H7 (cell line): Measurements from ENCODE around the gene CDT1. TPM values are rescaled to one million over a fixed set of nuclear protein-coding genes. Genes with fewer than 3 reads are reported as not detected.

Experiments used
- DNase-seq: peaks from one replicate; pipeline ENCODE4 v3.0.0; 2012
- H3K27me3 ChIP-seq: 2 replicates; pipeline ENCODE4 v1.6.0; 2011; ENCODE audit warnings: mild to moderate bottlenecking, low read length; ENCODE audit not compliant: control insufficient read depth, insufficient read depth
- H3K36me3 ChIP-seq: replicated peaks from 2 replicates; pipeline ENCODE4 v1.5.1; 2011; ENCODE audit warnings: low read length; ENCODE audit not compliant: control insufficient read depth, insufficient read depth
- H3K4me3 ChIP-seq: 2 replicates; pipeline ENCODE4 v1.5.1; 2011; ENCODE audit warnings: low read depth, mild to moderate bottlenecking, control low read depth, low read length, moderate library complexity; ENCODE audit not compliant: insufficient read depth
- total RNA-seq: library from RNA; depleted of rRNA; stranded (reverse); fragments of >200 nt; shearing (Covaris generic); gene quantifications from 2 replicates; pipeline ENCODE4 v1.2.3, GENCODE V29; 2014

CDT1 gene
- total RNA-seq, 1 experiment from 2014 or later, result 120 TPM

- H3K4me3 ChIP-seq, result peak within 1 kb of the TSS; percentile 86
- peak; percentile 100 for DNase-seq
- no peaks in the 10 kb centered on the region for H3K27me3 ChIP-seq
- peaks cover 33% of the 10 kb centered on the region for H3K36me3 ChIP-seq
Measured at GRCh38 chr16:88811769-88812512, 8.4 kb downstream of the CDT1 start, which contains the start of gene APRT. Gene APRT, minus strand, starts transcription at chr16:88811928. Its CDS starts 29 bp downstream, at chr16:88811899.

GRCh38 chr16:88812513-88813268 lies 9.1 kb downstream of the CDT1 start:
- Histone ChIP-seq H3K36me3 (peaks cover 26% of the 10 kb centered on the region), H3K4me3 (peak overlapping the region; percentile 86), H3K27me3 (no peaks in the 10 kb centered on the region)
- DNase-seq, result no peak

- DNase-seq, result no peak
- Histone ChIP-seq H3K36me3 (peaks cover 19% of the 10 kb centered on the region), H3K27me3 (no peaks in the 10 kb centered on the region), H3K4me3 (no peak overlapping the region)
Measured at GRCh38 chr16:88813269-88814143, 9.9 kb downstream of the CDT1 start.

GRCh38 chr16:88814144-88814502 lies 10.5 kb downstream of the CDT1 start:
- Histone ChIP-seq H3K27me3 (no peaks in the 10 kb centered on the region), H3K4me3 (no peak overlapping the region)
- DNase-seq, result no peak

GRCh38 chr16:88815227-88815626 lies 11.6 kb downstream of the CDT1 start:
- H3K36me3 ChIP-seq, result peaks cover 5% of the 10 kb centered on the region
- no peak for DNase-seq
- H3K27me3 ChIP-seq, result no peaks in the 10 kb centered on the region
- no peak overlapping the region for H3K4me3 ChIP-seq

More at GRCh38 chr16:88814144-88814502, 10.5 kb downstream of the CDT1 start:
- H3K36me3 ChIP-seq, result peaks cover 15% of the 10 kb centered on the region

- H3K4me3 ChIP-seq, result no peak overlapping the region
- peak; percentile 92 for DNase-seq
- H3K27me3 ChIP-seq, result no peaks in the 10 kb centered on the region
- no peaks in the 10 kb centered on the region for H3K36me3 ChIP-seq
Measured at GRCh38 chr16:88815901-88816589, 12.5 kb downstream of the CDT1 start.

- H3K36me3 ChIP-seq, result no peaks in the 10 kb centered on the region
- DNase-seq, result no peak
- no peak overlapping the region for H3K4me3 ChIP-seq
- H3K27me3 ChIP-seq, result no peaks in the 10 kb centered on the region
Measured at GRCh38 chr16:88816736-88817535, 13.3 kb downstream of the CDT1 start.

GRCh38 chr16:88817785-88818574 lies 14.4 kb downstream of the CDT1 start:
- no peak overlapping the region for H3K4me3 ChIP-seq
- DNase-seq, result no peak
- no peaks in the 10 kb centered on the region for H3K36me3 ChIP-seq
- no peaks in the 10 kb centered on the region for H3K27me3 ChIP-seq

GRCh38 chr16:88818575-88818874 lies 14.9 kb downstream of the CDT1 start:
- H3K27me3 ChIP-seq, result no peaks in the 10 kb centered on the region
- H3K4me3 ChIP-seq, result no peak overlapping the region
- DNase-seq, result no peak
- H3K36me3 ChIP-seq, result no peaks in the 10 kb centered on the region

- DNase-seq, result no peak
- H3K27me3 ChIP-seq, result no peaks in the 10 kb centered on the region
- no peak overlapping the region for H3K4me3 ChIP-seq
Measured at GRCh38 chr16:88819126-88819525, 15.5 kb downstream of the CDT1 start.

GRCh38 chr16:88820385-88821025 lies 16.9 kb downstream of the CDT1 start:
- no peak overlapping the region for H3K4me3 ChIP-seq
- H3K36me3 ChIP-seq, result no peaks in the 10 kb centered on the region
- no peaks in the 10 kb centered on the region for H3K27me3 ChIP-seq
- DNase-seq, result no peak

More at GRCh38 chr16:88819126-88819525, 15.5 kb downstream of the CDT1 start:
- H3K36me3 ChIP-seq, result no peaks in the 10 kb centered on the region

- Histone ChIP-seq H3K36me3 (no peaks in the 10 kb centered on the region), H3K4me3 (no peak overlapping the region), H3K27me3 (no peaks in the 10 kb centered on the region)
- DNase-seq, result no peak
Measured at GRCh38 chr16:88821168-88821850, 17.7 kb downstream of the CDT1 start.
